OCI-LY1 (cell line): ENCODE results near the gene DNAH8.

Experiments
- EZH2 ChIP-seq: fragments of 200-600 bp; sonication (generic), shearing (Covaris generic); IDR thresholded peaks from 2 replicates; pipeline ENCODE4 v1.8.0; 2017; ENCODE audit warnings: borderline replicate concordance, mixed run types, mild to moderate bottlenecking, antibody characterized with exemption, low read length, moderate library complexity, mixed read lengths
- TF ChIP-seq, protein P1 (sequence below): fragments of 200-600 bp; sonication (generic), shearing (Covaris generic); IDR thresholded peaks from 2 replicates; pipeline ENCODE4 v1.5.1; 2017; ENCODE audit warnings: mild to moderate bottlenecking, antibody characterized with exemption, low read length, moderate library complexity, mixed read lengths

DNA sequence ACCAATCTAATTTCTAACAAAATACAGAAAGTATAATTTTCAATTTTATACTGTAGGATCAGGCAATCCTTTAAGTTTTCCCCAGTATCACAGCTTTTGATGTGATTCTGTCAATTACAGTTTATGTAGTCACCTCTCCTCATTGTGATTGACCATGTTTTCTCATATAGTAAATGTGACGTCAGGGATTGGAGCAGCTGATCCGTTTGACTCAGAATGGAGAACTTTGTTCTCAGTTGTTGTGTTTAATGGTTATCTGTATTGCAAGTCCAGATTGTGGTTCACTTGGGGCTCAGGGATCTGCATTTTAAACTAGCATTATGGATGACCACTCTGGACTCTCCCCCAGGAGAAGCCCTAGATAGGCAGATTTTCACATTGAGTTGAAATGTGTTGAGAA lies 90.6 kb downstream of the DNAH8 start:
- TF ChIP-seq, protein P1, sequence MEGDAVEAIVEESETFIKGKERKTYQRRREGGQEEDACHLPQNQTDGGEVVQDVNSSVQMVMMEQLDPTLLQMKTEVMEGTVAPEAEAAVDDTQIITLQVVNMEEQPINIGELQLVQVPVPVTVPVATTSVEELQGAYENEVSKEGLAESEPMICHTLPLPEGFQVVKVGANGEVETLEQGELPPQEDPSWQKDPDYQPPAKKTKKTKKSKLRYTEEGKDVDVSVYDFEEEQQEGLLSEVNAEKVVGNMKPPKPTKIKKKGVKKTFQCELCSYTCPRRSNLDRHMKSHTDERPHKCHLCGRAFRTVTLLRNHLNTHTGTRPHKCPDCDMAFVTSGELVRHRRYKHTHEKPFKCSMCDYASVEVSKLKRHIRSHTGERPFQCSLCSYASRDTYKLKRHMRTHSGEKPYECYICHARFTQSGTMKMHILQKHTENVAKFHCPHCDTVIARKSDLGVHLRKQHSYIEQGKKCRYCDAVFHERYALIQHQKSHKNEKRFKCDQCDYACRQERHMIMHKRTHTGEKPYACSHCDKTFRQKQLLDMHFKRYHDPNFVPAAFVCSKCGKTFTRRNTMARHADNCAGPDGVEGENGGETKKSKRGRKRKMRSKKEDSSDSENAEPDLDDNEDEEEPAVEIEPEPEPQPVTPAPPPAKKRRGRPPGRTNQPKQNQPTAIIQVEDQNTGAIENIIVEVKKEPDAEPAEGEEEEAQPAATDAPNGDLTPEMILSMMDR = no peak
- TF ChIP-seq EZH2 = no peak
